ENCODE data around the gene KIAA0930. TPM values are rescaled to one million over a fixed set of nuclear protein-coding genes. Genes with fewer than 3 reads are reported as not detected.

Gene KIAA0930
- total RNA-seq, 2 donors from 2014 or later = 54.1 to 55.2 TPM

DNA sequence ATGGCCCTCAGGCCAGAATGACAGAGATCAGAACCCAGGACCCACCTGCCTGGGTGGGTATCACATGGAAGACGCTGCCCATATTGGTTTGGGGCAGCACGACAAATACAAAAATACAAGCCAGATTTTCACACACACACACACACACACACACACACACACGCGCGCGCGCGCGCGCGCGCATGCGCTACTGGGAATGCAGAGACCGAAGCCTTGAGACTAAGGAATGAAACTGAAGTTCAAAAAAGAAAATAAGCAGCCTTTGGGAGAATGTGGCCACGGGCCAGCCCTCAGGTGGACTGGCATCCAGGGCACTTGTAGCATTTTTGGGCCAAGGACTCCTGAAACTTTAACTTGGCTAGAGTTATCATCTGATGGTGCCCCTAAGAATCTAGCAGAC is 98.3 kb downstream of the KIAA0930 start:
- Mint-ChIP-seq H3K27me3 (no peaks in the 10 kb centered on the region), H3K36me3 (no peaks in the 10 kb centered on the region)

More for the DNA sequence above, 98.3 kb downstream of the KIAA0930 start:
- no peak for ATAC-seq
- H3K4me3 Mint-ChIP-seq = no peak overlapping the region
- H3K27ac Mint-ChIP-seq = no peak overlapping the region
- no peaks in the 10 kb centered on the region for H3K9me3 Mint-ChIP-seq
- H3K4me1 Mint-ChIP-seq (ENCODE audit: low read depth in 2 of 2) = peaks cover 0 to 2% of the 10 kb centered on the region in 2 donors
- no peak for DNase-seq (ENCODE audit: low spot score)

Other genes with a start within 250 kb of the KIAA0930 start
- gene PHF21B, start 230.9 kb downstream of the KIAA0930 start, total RNA-seq = under 1 TPM in 1 of 2 donors, not detected in 1; 0.36 TPM
- 100 to 1,000 TPM; 124 to 185 TPM for gene NUP50, start 77.0 kb downstream of the KIAA0930 start, total RNA-seq
- gene UPK3A, start 44.1 kb upstream of the KIAA0930 start, total RNA-seq = not detected
- 100 to 1,000 TPM in 1 of 2 donors, 10 to 100 TPM in 1; 24.9 to 138 TPM for gene FAM118A, start 69.0 kb upstream of the KIAA0930 start, total RNA-seq
- under 1 TPM; 0.07 to 0.14 TPM for gene SMC1B, start 172.7 kb upstream of the KIAA0930 start, total RNA-seq
- 1 to 10 TPM; 1.2 to 4.1 TPM for gene RIBC2, start 172.8 kb upstream of the KIAA0930 start, total RNA-seq

Measured in natural killer cell treated with Interleukin-12 subunit alpha and Interleukin-12 subunit beta and Interleukin-15 and Interleukin-18, amount 100 ng/mL, for 72 hours (primary cell).